A549 (cell line): ENCODE results near the gene NIP7. TPM values are rescaled to one million over a fixed set of nuclear protein-coding genes. Genes with fewer than 3 reads are reported as not detected.

Source experiments
- ATAC-seq, 2 experiments: fragments of 200-7000 bp in 1 of 2; fragments of >200 bp in 1 of 2; cut with Nextera tagmentation in 1 of 2; cut with Tn5 transposase in 1 of 2; 3 replicates each; pipeline versions ENCODE4 v1.8.0 to v1.9.1; 2018 to 2020; ENCODE audit warnings: mild to moderate bottlenecking in 1 of 2, moderate library complexity in 1 of 2
- CTCF ChIA-PET: fragments of 300-600 bp; sonication (Branson Sonifier 250); formaldehyde crosslinking; extraction: SDS; loops from one replicate; lab custom pipeline; 2021; ENCODE audit warnings: antibody characterized with exemption, inconsistent platforms; lab: Yijun Ruan, JAX
- POLR2A ChIA-PET: fragments of 350-600 bp; formaldehyde crosslinking; extraction: SDS; loops from one replicate; lab custom pipeline; 2021; ENCODE audit warnings: antibody characterized with exemption, inconsistent platforms; lab: Yijun Ruan, JAX
- DNase-seq, 2 experiments: peaks; one replicate each; pipeline versions ENCODE4 v3.0.0 to v3.0.0-alpha.2; 2011 to 2016; ENCODE audit warnings: low read depth in 1 of 2, low spot score in 1 of 2
- FAIRE-seq: peaks from 2 replicates; lab custom pipeline; 2011; peaks lifted over from hg19 to GRCh38; lab: Jason Lieb, UNC
- H3K27ac ChIP-seq, 2 experiments: fragments of >200 bp; sonication (Bioruptor Twin); formaldehyde crosslinking; 3 replicates each; pipeline ENCODE4 v1.5.1; 2016 to 2017
- H3K4me1 ChIP-seq: fragments of >200 bp; sonication (Bioruptor Twin); formaldehyde crosslinking; 3 replicates; pipeline ENCODE4 v1.6.1; 2016
- H3K4me2 ChIP-seq: fragments of >200 bp; sonication (Bioruptor Twin); formaldehyde crosslinking; 3 replicates; pipeline ENCODE4 v1.6.1; 2016
- H3K4me3 ChIP-seq: fragments of >200 bp; sonication (Bioruptor Twin); formaldehyde crosslinking; 3 replicates; pipeline ENCODE4 v1.5.1; 2016
- H3K9me3 ChIP-seq: fragments of >200 bp; sonication (Bioruptor Twin); formaldehyde crosslinking; 3 replicates; pipeline ENCODE4 v1.6.1; 2016
- BHLHE40 ChIP-seq: IDR thresholded peaks from 2 replicates; pipeline ENCODE4 v1.6.1; 2012; ENCODE audit warnings: low read depth, low read length, inconsistent platforms
- CBX2 ChIP-seq: fragments of 200-600 bp; sonication (generic); IDR thresholded peaks from 2 replicates; pipeline ENCODE4 v1.6.1; 2016; ENCODE audit warnings: low read depth, mild to moderate bottlenecking, borderline replicate concordance
- CHD2 ChIP-seq: fragments of 150-350 bp; IDR thresholded peaks from 2 replicates; pipeline ENCODE4 v1.6.1; 2014; ENCODE audit warnings: low read length; ENCODE audit not compliant: partially characterized antibody
- CHD4 ChIP-seq: fragments of 200-600 bp; sonication (generic); IDR thresholded peaks from 2 replicates; pipeline ENCODE4 v1.6.1; 2016; ENCODE audit warnings: antibody characterized with exemption, mild to moderate bottlenecking, borderline replicate concordance
- ESRRA ChIP-seq: fragments of 150-350 bp; IDR thresholded peaks from 2 replicates; pipeline ENCODE4 v1.6.1; 2014; ENCODE audit warnings: mild to moderate bottlenecking, low read length, borderline replicate concordance
- FOSB ChIP-seq: fragments of 250-450 bp; sonication (Bioruptor Pico); IDR thresholded peaks from 2 replicates; pipeline ENCODE4 v1.5.0; 2020; ENCODE audit warnings: mild to moderate bottlenecking, moderate library complexity
- GATA3 ChIP-seq: IDR thresholded peaks from 2 replicates; pipeline ENCODE4 v1.6.1; 2012; ENCODE audit warnings: borderline replicate concordance
- HEYL ChIP-seq: fragments of 250-450 bp; sonication (Bioruptor Pico); IDR thresholded peaks from 2 replicates; pipeline ENCODE4 v1.8.0; 2021; ENCODE audit warnings: mild to moderate bottlenecking, moderate library complexity
- HOXA7 ChIP-seq: fragments of 250-450 bp; sonication (Bioruptor Pico); IDR thresholded peaks from 2 replicates; pipeline ENCODE4 v1.5.0; 2020; ENCODE audit warnings: mild to moderate bottlenecking, moderate library complexity
- JUNB ChIP-seq: fragments of >200 bp; sonication (Bioruptor Twin); formaldehyde crosslinking; IDR thresholded peaks from 2 replicates; pipeline ENCODE4 v1.6.1; 2016
- KDM1A ChIP-seq: fragments of 200-600 bp; sonication (generic); IDR thresholded peaks from 2 replicates; pipeline ENCODE4 v1.6.1; 2016; ENCODE audit warnings: low read depth, mild to moderate bottlenecking
- MAZ ChIP-seq: fragments of 150-350 bp; IDR thresholded peaks from 2 replicates; pipeline ENCODE4 v1.6.1; 2014; ENCODE audit warnings: antibody characterized with exemption, low read depth, low read length, borderline replicate concordance
- NPAS2 ChIP-seq: fragments of 250-450 bp; sonication (Bioruptor Pico); IDR thresholded peaks from 2 replicates; pipeline ENCODE4 v1.8.0; 2022; ENCODE audit warnings: mild to moderate bottlenecking, moderate library complexity, borderline replicate concordance
- POLR2A ChIP-seq: IDR thresholded peaks from 2 replicates; pipeline ENCODE4 v1.6.1; 2012; ENCODE audit warnings: mild to moderate bottlenecking, low read length
- REST ChIP-seq: fragments of 200-600 bp; sonication (generic); IDR thresholded peaks from 2 replicates; pipeline ENCODE4 v1.6.1; 2016; ENCODE audit warnings: antibody characterized with exemption, mild to moderate bottlenecking, moderate library complexity
- ZNF302 ChIP-seq: fragments of 250-450 bp; sonication (Bioruptor Pico); IDR thresholded peaks from 2 replicates; pipeline ENCODE4 v1.9.0; 2021; ENCODE audit warnings: inconsistent platforms, mild to moderate bottlenecking, moderate library complexity
- ZSCAN20 ChIP-seq: fragments of 250-450 bp; sonication (Bioruptor Pico); IDR thresholded peaks from 2 replicates; pipeline ENCODE4 v1.8.0; 2022; ENCODE audit warnings: mild to moderate bottlenecking, moderate library complexity
- WGBS: methylation state at CpG from one replicate; pipeline ENCODE4 v1.1.6; 2017; ENCODE audit errors: missing lambda C conversion rate; 5-methylcytosine and 5-hydroxymethylcytosine counted together
- polyA plus RNA-seq, 4 experiments: library from polyadenylated mRNA; depleted of rRNA in 3 of 4; stranded (reverse); fragments of >200 nt; fragmentation: RNase III in 1 of 4; extraction: RNeasy Plus Mini Kit Qiagen cat#74134 plus additional on column Dnase treatment in 1 of 4; gene quantifications; 2 replicates in 3 of 4; 3 replicates in 1 of 4; pipeline ENCODE4 v1.2.3, GENCODE V29; 2011 to 2017
- TF ChIP-seq, protein P1 (sequence below): IDR thresholded peaks from 2 replicates; pipeline ENCODE4 v1.6.1; 2012
- TF ChIP-seq, protein P2 (sequence below): IDR thresholded peaks from 2 replicates; pipeline ENCODE4 v1.6.1; 2012; ENCODE audit warnings: low read depth, borderline replicate concordance
- TF ChIP-seq, protein P3 (sequence below): fragments of >200 bp; sonication (Bioruptor Twin); formaldehyde crosslinking; IDR thresholded peaks from 3 replicates; pipeline ENCODE4 v1.5.1; 2016
- TF ChIP-seq, protein P4 (sequence below): fragments of >200 bp; sonication (Bioruptor Twin); formaldehyde crosslinking; IDR thresholded peaks from 2 replicates; pipeline ENCODE4 v1.6.1; 2016
- TF ChIP-seq, protein P5 (sequence below): fragments of 450-650 bp; IDR thresholded peaks from 2 replicates; pipeline ENCODE4 v1.6.1; 2014; ENCODE audit warnings: antibody characterized with exemption
- TF ChIP-seq, protein P6 (sequence below): fragments of 250-450 bp; sonication (Bioruptor Pico); IDR thresholded peaks from 2 replicates; pipeline ENCODE4 v1.5.0; 2021; ENCODE audit warnings: mild to moderate bottlenecking, moderate library complexity, borderline replicate concordance

The NIP7 gene
- polyA plus RNA-seq, 2 of the 4 experiments (the other 2 are of a cell fraction) = 23.0 to 55.9 TPM

- Histone ChIP-seq H3K4me3 (no peak overlapping the region), H3K4me1 (no peaks in the 10 kb centered on the region), H3K27ac (no peak overlapping the region), H3K4me2 (no peak overlapping the region), H3K9me3 (no peaks in the 10 kb centered on the region)
- WGBS = 89% methylated on average over 7 of the region's 7 CpGs
- ChIA-PET POLR2A (interaction anchor here (0.6 kb wide), 1 partner anchor 40 kb away, joined by 6 read pairs; no protein-coding TSS in a partner anchor), CTCF (interaction anchor here (0.6 to 2.2 kb wide), 3 partner anchors 10 to 16 kb away, joined by 3 to 5 read pairs (median 4); partner anchors contain the start of gene TMED6)
- no peak for TF ChIP-seq ZNF302 (CRISPR knock-in tag)
- no peak for FAIRE-seq
- ATAC-seq = no peak
- no peak for DNase-seq
Observed at GRCh38 chr16:69367980-69368379, 28.4 kb downstream of the NIP7 start.

DNA sequence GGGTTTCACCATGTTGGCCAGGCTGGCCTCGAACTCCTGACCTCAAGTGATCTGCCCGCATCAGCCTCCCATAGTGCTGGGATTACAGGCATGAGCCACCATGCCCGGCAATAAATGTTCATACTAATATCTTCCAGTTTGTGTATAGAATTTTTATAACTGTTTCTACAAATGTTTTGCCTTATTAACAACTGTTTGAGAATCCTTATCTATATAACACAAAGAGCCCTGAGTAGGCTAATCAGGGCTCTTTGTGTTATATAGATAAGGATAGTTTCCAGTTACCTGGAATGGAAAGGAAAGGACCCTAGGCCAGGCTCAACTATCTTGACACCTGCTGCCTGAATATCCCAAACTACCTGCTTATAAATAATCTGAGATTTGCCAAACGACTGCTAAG lies 29.3 kb downstream of the NIP7 start:
- DNase-seq = no peak
- no peak for ATAC-seq
- no peaks in the 10 kb centered on the region for H3K4me1 ChIP-seq
- POLR2A ChIA-PET = no interaction called here
- no peak overlapping the region for H3K4me3 ChIP-seq
- TF ChIP-seq NPAS2 (CRISPR knock-in tag) (no peak), CBX2 (no peak), MAZ (no peak), JUNB (no peak), ESRRA (no peak), GATA3 (no peak), POLR2A (no peak)
- TF ChIP-seq, protein P1, sequence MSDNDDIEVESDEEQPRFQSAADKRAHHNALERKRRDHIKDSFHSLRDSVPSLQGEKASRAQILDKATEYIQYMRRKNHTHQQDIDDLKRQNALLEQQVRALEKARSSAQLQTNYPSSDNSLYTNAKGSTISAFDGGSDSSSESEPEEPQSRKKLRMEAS = no peak
- TF ChIP-seq, protein P2, sequence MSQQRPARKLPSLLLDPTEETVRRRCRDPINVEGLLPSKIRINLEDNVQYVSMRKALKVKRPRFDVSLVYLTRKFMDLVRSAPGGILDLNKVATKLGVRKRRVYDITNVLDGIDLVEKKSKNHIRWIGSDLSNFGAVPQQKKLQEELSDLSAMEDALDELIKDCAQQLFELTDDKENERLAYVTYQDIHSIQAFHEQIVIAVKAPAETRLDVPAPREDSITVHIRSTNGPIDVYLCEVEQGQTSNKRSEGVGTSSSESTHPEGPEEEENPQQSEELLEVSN = no peak
- TF ChIP-seq, protein P3, sequence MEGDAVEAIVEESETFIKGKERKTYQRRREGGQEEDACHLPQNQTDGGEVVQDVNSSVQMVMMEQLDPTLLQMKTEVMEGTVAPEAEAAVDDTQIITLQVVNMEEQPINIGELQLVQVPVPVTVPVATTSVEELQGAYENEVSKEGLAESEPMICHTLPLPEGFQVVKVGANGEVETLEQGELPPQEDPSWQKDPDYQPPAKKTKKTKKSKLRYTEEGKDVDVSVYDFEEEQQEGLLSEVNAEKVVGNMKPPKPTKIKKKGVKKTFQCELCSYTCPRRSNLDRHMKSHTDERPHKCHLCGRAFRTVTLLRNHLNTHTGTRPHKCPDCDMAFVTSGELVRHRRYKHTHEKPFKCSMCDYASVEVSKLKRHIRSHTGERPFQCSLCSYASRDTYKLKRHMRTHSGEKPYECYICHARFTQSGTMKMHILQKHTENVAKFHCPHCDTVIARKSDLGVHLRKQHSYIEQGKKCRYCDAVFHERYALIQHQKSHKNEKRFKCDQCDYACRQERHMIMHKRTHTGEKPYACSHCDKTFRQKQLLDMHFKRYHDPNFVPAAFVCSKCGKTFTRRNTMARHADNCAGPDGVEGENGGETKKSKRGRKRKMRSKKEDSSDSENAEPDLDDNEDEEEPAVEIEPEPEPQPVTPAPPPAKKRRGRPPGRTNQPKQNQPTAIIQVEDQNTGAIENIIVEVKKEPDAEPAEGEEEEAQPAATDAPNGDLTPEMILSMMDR = no peak
- TF ChIP-seq, all 56 proteins: peak for 0
- CTCF ChIA-PET = interaction anchor here (2.2 kb wide), 1 partner anchor 17 kb away, joined by 5 read pairs; the partner anchor contains the start of gene TMED6
- Histone ChIP-seq H3K4me2 (no peak overlapping the region), H3K27ac (no peak overlapping the region), H3K9me3 (no peaks in the 10 kb centered on the region)
- no peak for FAIRE-seq
- WGBS = 96% methylated on average over 4 of the region's 4 CpGs

GRCh38 chr16:69371564-69371963 lies 32.0 kb downstream of the NIP7 start:
- no peak for FAIRE-seq
- no peak for DNase-seq
- Histone ChIP-seq H3K4me1 (no peaks in the 10 kb centered on the region), H3K9me3 (no peaks in the 10 kb centered on the region), H3K27ac (no peak overlapping the region), H3K4me2 (no peak overlapping the region), H3K4me3 (no peak overlapping the region)
- ATAC-seq = no peak
- WGBS = 95% methylated on average over 2 of the region's 2 CpGs
- ChIA-PET CTCF (interaction anchor here (1.4 kb wide), 1 partner anchor 25 kb away, joined by 3 read pairs; no protein-coding TSS in a partner anchor), POLR2A (no interaction called here)
- TF ChIP-seq JUNB (no peak), FOSB (no peak), CHD4 (no peak), NPAS2 (CRISPR knock-in tag) (no peak), ZSCAN20 (no peak), MAZ (no peak), KDM1A (no peak), CHD2 (no peak), HEYL (no peak), BHLHE40 (no peak), HOXA7 (CRISPR knock-in tag) (no peak), REST (no peak)
- TF ChIP-seq, protein P4, sequence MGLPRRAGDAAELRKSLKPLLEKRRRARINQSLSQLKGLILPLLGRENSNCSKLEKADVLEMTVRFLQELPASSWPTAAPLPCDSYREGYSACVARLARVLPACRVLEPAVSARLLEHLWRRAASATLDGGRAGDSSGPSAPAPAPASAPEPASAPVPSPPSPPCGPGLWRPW = no peak
- TF ChIP-seq, protein P2 = no peak
- TF ChIP-seq, protein P5, sequence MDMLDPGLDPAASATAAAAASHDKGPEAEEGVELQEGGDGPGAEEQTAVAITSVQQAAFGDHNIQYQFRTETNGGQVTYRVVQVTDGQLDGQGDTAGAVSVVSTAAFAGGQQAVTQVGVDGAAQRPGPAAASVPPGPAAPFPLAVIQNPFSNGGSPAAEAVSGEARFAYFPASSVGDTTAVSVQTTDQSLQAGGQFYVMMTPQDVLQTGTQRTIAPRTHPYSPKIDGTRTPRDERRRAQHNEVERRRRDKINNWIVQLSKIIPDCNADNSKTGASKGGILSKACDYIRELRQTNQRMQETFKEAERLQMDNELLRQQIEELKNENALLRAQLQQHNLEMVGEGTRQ = no peak
- TF ChIP-seq, protein P6, sequence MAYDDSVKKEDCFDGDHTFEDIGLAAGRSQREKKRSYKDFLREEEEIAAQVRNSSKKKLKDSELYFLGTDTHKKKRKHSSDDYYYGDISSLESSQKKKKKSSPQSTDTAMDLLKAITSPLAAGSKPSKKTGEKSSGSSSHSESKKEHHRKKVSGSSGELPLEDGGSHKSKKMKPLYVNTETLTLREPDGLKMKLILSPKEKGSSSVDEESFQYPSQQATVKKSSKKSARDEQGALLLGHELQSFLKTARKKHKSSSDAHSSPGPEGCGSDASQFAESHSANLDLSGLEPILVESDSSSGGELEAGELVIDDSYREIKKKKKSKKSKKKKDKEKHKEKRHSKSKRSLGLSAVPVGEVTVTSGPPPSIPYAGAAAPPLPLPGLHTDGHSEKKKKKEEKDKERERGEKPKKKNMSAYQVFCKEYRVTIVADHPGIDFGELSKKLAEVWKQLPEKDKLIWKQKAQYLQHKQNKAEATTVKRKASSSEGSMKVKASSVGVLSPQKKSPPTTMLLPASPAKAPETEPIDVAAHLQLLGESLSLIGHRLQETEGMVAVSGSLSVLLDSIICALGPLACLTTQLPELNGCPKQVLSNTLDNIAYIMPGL (CRISPR knock-in tag) = no peak
